Pons (tissue), 1 donor: ENCODE measurements around the gene ZBTB24.

Experiments
- DNase-seq: peaks from one replicate; pipeline ENCODE4 v3.0.0-alpha.2; 2016; ENCODE audit warnings: low spot score

The ZBTB24 gene

DNA sequence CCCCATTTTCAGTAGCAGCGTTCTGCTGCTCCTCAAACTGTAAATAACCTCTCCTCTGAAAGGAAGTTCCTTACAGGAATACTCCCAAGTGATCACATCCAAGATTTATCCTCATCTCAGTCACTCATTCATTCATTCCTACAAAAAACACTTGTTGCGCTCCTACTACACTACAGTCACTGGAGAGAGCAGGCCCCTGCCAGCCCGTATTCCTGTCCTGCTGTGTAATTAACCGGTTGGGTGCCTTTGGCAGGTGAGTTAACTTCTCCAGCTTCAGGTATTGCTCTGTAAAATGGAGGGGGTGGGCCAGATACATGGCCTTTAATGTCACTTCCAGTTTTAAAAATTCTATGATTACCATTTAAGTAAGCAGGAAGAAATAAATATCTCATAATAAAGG lies 15.0 kb upstream of the ZBTB24 start:
- no peak for DNase-seq

GRCh38 chr6:109496036-109496772 lies 13.2 kb upstream of the ZBTB24 start:
- DNase-seq: no peak

GRCh38 chr6:109493865-109494264 lies 10.8 kb upstream of the ZBTB24 start:
- no peak for DNase-seq

DNA sequence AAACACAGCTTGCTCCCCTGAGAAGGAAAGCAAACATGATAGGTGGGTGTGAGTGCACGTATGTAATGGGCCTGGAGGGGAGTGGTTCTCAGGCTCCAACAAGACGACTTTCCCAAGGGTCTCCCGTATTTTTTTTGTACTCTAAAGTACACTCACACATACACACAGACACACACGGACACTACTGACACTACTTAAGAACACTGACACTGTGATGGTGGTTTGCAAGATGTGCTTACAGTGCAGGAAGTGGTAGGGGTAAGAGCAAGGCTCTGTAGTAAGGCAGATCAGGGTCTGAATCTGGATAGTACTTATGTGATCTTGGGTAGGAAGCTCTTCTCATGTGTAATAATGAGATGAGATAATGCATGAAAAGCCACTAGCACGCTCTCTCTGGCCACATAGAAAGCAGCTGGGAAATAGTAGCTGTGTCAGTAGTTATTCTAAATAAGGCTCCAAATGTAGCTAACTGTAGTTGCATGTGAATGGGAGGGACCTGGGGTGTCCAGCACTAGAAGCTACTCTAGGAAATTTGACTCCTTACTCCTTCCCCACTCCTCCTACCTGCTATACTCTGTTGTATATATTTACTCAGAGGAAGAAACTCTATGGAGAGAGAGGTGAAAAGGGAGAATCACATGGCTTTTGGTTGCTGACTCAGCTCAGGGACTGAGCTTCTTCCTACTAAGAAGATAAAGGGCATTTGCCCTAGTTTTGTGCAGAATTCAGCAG lies 8.4 kb upstream of the ZBTB24 start:
- DNase-seq: no peak

DNA sequence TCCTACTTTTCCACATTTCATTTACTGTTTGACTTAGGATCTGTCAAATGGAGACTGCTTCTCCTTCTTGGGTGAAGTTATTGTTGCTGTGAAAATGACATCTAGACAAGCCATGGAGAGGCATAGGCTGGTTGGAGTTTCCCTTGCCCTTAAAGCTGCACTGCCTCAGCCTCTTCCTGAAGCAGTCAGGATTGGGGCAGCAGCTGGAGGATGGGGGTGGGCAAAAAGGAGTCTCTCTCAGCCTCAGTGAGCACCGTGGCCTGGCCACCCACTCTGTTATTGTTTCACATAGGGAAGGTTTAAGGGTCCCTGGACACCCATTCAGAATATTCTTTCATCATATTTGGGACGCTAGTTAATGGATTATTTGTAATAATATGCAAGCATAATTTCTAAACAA lies 7.7 kb upstream of the ZBTB24 start:
- no peak for DNase-seq

DNA sequence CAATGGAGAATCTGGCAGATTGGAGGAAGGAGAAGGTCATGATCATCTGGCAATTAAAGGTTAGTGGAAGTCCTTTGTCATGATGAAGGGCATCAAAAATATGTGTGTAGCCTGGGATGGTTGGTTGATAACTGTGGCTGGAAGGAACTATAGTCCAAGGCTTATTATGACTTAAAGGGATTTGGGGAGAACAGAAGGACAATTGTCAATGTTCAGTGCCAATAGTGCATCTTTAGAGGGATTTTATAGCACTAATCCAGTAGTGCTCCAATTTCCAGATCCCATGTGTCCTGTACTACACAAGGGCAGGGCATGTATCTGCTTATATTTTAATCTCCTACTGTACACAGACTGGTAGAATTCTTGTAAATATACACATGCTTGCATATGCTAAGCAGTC lies 5.0 kb upstream of the ZBTB24 start:
- no peak for DNase-seq

- DNase-seq: no peak
These were observed 3.0 kb upstream of the ZBTB24 start for GRCh38 chr6:109486068-109486467.

DNA sequence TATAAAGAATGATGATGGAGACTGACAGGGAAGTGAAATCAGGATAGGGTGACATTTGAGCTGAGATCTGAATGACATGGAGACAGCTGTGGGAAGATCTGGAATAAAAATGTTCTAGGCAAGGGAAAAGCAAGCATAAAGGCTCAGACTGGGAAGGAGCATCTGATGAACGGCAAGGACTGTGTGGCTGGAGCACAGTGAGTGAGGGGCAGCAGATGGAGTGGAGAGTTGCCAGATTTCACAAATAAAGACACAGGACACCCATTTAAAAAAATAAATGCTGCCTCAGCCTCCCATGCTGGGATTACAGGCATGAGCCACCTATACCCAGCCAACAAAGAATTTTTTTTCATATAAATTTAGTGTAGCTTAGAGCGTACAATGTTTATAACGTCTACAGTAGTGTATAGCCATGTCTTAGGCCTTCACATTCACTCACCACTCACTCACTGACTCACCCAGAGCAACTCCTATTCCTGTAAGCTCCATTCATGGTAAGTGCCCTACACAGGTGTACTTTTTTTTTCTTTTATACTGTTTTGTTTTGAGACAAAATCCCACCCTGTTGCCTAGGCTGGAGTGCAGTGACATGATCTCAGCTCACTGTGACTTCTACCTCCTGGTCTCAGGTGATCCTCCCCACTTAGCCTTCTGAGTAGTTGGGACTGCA lies 2.4 kb upstream of the ZBTB24 start:
- DNase-seq: no peak

DNA sequence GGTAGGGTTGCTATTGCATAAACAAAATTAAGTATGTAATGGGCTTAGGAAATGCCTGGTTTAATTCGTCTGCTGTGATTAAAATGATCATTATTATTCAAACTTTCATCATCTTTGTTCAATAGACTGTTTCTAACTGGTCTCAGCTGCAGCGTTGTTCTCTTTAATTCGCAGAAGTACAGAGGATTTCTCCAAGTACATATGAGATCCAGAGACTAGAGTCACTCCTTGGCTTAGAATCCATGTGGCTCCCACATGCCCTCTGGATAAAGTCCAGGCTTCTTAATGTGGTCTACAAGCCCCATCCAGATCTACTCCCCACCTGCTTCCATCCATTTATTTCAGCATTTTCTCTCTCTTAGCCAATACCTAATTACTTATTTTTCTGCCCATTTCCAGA lies 1.1 kb upstream of the ZBTB24 start:
- peak; percentile 41 for DNase-seq

- DNase-seq: peak; percentile 48
These were observed 677 bp upstream of the ZBTB24 start for GRCh38 chr6:109483735-109484057.

DNA sequence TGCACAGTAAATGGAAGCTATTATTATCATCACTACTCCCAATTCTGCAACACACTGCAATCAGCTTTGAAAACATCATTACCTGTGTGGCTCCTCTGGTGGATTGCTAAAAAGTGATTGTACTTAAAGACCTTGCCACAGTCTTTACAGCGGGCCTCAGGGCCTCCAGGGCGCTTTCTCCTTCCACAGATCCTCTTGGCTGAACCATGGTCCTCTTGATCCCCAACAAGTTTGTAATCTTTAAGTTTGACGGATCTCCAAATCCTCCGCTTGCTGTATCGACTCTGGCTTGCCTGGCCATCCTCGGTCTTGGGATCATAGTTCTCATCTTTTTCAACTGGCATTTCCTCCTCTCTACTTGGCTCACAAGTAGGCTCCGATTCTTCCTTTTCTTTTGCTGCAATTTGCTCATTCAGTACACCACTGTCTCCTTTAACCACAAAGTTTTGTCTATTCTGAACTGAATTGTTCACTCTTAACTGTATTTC lies 2.0 kb downstream of the ZBTB24 start:
- DNase-seq: no peak

GRCh38 chr6:109478841-109479624 lies 4.0 kb downstream of the ZBTB24 start:
- DNase-seq: no peak

- DNase-seq: no peak
These were observed 4.7 kb downstream of the ZBTB24 start for GRCh38 chr6:109478222-109478805.

GRCh38 chr6:109477725-109478124 lies 5.3 kb downstream of the ZBTB24 start:
- DNase-seq: no peak

GRCh38 chr6:109477184-109477583 lies 5.8 kb downstream of the ZBTB24 start:
- no peak for DNase-seq

- DNase-seq: no peak
These were observed 7.4 kb downstream of the ZBTB24 start for GRCh38 chr6:109475625-109476024.

GRCh38 chr6:109474995-109475394 lies 8.0 kb downstream of the ZBTB24 start:
- no peak for DNase-seq

DNA sequence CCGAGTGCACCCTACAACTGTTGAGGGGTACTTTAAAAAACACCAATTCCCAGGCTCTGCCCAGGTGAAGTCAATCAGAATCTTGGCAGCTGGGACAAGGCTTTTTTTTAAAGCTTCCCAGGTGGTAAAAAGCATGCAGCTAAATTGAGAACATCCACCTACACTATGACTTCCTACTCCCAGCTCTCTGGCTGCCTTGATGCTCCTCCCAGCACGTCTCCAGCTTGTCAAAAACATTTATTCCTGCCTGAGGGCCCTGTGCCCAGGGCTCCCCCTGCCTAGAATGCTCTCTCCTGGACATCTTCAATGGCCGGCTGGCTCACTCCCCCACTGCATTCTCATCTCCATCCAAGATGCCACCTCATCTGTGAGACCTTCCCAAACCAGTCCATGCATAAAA lies 9.9 kb downstream of the ZBTB24 start:
- no peak for DNase-seq

GRCh38 chr6:109472132-109472995 lies 10.7 kb downstream of the ZBTB24 start:
- DNase-seq: no peak

- DNase-seq: no peak
These were observed 11.8 kb downstream of the ZBTB24 start for GRCh38 chr6:109471105-109471810.
